ENCODE measurements around the gene RELB.

DNA sequence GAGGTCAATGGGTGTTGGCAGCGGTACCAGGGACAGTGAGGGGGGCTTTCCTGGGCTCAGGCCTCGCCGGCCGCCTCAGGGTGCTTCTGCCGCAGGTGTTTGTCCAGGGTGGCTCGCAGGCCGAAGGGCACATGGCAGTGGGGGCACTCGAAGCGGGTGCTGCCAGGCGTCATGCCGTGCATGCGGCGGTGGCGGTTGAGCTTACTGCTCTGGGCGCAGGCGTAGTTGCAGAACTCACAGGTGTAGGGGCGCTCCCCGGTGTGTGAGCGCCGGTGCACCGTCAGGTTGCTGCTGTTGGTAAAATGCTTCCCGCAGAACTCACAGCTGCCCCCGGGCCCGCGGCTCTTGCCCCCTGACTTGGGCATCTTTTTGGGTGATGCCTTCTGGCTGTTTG, 70.3 kb downstream of the RELB start:
- TF ChIP-seq TCF4 (CRISPR knock-in tag; IDR thresholded peaks at IDR 0.05; ENCODE audit: borderline replicate concordance) (no peak), ZFP30 (CRISPR knock-in tag; IDR thresholded peaks at IDR 0.05) (no peak), ISL1 (CRISPR knock-in tag; IDR thresholded peaks at IDR 0.05) (no peak), ARNTL (CRISPR knock-in tag; IDR thresholded peaks at IDR 0.05; ENCODE audit: borderline replicate concordance, low read depth) (no peak), SNAI2 (CRISPR knock-in tag; IDR thresholded peaks at IDR 0.05) (no peak)
- TF ChIP-seq, protein P1, sequence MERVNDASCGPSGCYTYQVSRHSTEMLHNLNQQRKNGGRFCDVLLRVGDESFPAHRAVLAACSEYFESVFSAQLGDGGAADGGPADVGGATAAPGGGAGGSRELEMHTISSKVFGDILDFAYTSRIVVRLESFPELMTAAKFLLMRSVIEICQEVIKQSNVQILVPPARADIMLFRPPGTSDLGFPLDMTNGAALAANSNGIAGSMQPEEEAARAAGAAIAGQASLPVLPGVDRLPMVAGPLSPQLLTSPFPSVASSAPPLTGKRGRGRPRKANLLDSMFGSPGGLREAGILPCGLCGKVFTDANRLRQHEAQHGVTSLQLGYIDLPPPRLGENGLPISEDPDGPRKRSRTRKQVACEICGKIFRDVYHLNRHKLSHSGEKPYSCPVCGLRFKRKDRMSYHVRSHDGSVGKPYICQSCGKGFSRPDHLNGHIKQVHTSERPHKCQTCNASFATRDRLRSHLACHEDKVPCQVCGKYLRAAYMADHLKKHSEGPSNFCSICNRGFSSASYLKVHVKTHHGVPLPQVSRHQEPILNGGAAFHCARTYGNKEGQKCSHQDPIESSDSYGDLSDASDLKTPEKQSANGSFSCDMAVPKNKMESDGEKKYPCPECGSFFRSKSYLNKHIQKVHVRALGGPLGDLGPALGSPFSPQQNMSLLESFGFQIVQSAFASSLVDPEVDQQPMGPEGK (CRISPR knock-in tag; IDR thresholded peaks at IDR 0.05; ENCODE audit: borderline replicate concordance) = no peak
- TF ChIP-seq, protein P2, sequence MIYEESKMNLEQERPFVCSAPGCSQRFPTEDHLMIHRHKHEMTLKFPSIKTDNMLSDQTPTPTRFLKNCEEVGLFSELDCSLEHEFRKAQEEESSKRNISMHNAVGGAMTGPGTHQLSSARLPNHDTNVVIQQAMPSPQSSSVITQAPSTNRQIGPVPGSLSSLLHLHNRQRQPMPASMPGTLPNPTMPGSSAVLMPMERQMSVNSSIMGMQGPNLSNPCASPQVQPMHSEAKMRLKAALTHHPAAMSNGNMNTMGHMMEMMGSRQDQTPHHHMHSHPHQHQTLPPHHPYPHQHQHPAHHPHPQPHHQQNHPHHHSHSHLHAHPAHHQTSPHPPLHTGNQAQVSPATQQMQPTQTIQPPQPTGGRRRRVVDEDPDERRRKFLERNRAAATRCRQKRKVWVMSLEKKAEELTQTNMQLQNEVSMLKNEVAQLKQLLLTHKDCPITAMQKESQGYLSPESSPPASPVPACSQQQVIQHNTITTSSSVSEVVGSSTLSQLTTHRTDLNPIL (CRISPR knock-in tag; IDR thresholded peaks at IDR 0.05; ENCODE audit: low read depth) = no peak

Measured in SK-N-SH treated with all-trans-retinoic acid at 6 μM for 48 hours (cell line).